ENCODE data around the gene THAP8. TPM values are rescaled to one million over a fixed set of nuclear protein-coding genes. Genes with fewer than 3 reads are reported as not detected.

Gene THAP8
- total and polyA plus RNA-seq, 10 of the 15 experiments (the other 5 are each of a cell fraction or from before 2014, with no cell fraction given) = 0.24 to 4.4 (median 2.6) TPM

DNA sequence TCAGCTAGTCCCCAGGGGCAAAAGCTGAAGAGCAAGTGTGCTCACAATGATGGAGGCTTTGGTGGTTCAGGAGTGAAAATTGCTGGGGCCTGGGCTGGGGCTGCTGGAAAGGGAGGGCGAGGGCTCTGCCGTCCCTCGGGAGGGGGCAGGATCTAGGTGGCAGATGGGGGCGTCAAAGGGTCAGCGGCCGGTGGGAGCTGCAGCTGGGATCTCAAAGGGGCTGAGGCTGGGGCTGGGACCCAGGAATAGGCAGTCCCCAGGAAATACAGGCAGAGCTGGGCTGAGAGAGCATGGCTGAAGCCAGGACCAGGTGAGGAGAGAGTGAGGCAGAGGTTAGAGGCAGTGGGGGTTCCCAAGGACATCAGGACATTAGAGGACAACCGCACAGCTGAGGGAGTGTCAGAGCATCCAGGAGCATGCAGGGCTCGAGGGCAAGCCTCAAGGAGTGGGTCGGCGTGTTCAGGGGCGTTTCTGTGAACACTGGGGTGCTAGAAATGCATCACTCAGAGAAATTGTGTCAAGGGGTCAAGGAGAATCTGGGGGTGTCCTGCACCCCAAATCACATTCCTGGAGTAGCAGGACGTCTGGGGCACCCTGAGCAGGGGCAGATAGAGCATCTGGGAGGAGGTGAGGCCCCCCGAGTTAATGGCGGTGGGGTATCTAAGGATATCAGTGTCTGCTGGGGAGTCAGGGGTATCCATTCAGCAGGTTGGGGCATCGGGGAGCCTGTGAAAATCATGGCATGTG is 44.3 kb downstream of the THAP8 start:
- FAIRE-seq (no peak), DNase-seq (ENCODE audit: low read depth, low spot score) (no peak), ATAC-seq (no peak)
- H3K27ac ChIP-seq (ENCODE audit: control insufficient read depth, insufficient read depth) = no peak overlapping the region
- ChIA-PET SMC1A (ENCODE audit: uncharacterized antibody, unreplicated experiment) (interaction anchor here (0.6 kb wide), 1 partner anchor 34 kb away, joined by 3 read pairs; no protein-coding TSS in a partner anchor), POLR2A (interaction anchor here (1.5 kb wide), 1 partner anchor 13 kb away, joined by 5 read pairs; no protein-coding TSS in a partner anchor), CTCF (interaction anchor here (0.9 to 1.7 kb wide), 2 partner anchors 12 to 44 kb away, joined by 5 to 6 read pairs; partner anchors contain the start of gene THAP8), RAD21 (ENCODE audit: unreplicated experiment) (no interaction called here)
- TF ChIP-seq LARP7 (IDR thresholded peaks at IDR 0.05) = no peak
- TF ChIP-seq POLR2AphosphoS2 (IDR thresholded peaks at IDR 0.05; ENCODE audit: low read depth, low read length) = no peak
- no peak for TF ChIP-seq BCL3 (IDR thresholded peaks at IDR 0.05; ENCODE audit: borderline replicate concordance, insufficient read depth, low read depth, low read length, poor library complexity, severe bottlenecking)
- TF ChIP-seq RB1 (IDR thresholded peaks at IDR 0.05; ENCODE audit: borderline replicate concordance) = no peak
- no peak for TF ChIP-seq BACH1 (IDR thresholded peaks at IDR 0.05; ENCODE audit: borderline replicate concordance)
- peak; percentile 44 for TF ChIP-seq MEF2B (IDR thresholded peaks at IDR 0.05; ENCODE audit: partially characterized antibody, poor library complexity, severe bottlenecking)
- in situ Hi-C loops (cut with MboI) = no loop called here
- WGBS (ENCODE audit: insufficient coverage, insufficient replicate concordance, low lambda C conversion rate, missing lambda C conversion rate) = 60% methylated on average over 15 of the region's 15 CpGs
- peak overlapping the region; percentile 47; the same call in 1 of the 2 replicates for H3K4me3 ChIP-seq
- H3K4me2 ChIP-seq (ENCODE audit: control insufficient read depth, insufficient read depth) = peak overlapping the region; percentile 66; the same call in 1 of the 2 replicates
- H3K9me3 ChIP-seq (replicated peaks; ENCODE audit: control insufficient read depth, insufficient read depth, low read length) = no peaks in the 10 kb centered on the region
- no peak overlapping the region for H2AFZ ChIP-seq (ENCODE audit: control insufficient read depth, low read depth, low read length)
- H3K27me3 ChIP-seq (replicated peaks in 1 of 2; ENCODE audit: control insufficient read depth in 2 of 2, insufficient read depth in 2 of 2, low read length in 1 of 2) = no peaks in the 10 kb centered on the region
- no TSS peak for BruUV-seq (replicated peaks)
- peaks cover 13% of the 10 kb centered on the region for H3K79me2 ChIP-seq (ENCODE audit: control insufficient read depth, insufficient read depth, low read length)
- H3K9ac ChIP-seq (ENCODE audit: control insufficient read depth, insufficient read depth, low read length) = no peak overlapping the region
- intact Hi-C loops (cut with micrococcal nuclease; ENCODE audit: unreplicated experiment) = loop anchor here (5.0 kb wide), 1 partner anchor 42 kb away; the partner anchor contains the start of genes THAP8 and WDR62
- H4K20me1 ChIP-seq (ENCODE audit: control insufficient read depth, insufficient read depth) = no peaks in the 10 kb centered on the region
- no peaks in the 10 kb centered on the region; the same call in 1 of the 2 replicates for H3K4me1 ChIP-seq (ENCODE audit: control insufficient read depth, insufficient read depth, low read length)
- no peaks in the 10 kb centered on the region for H3K36me3 ChIP-seq (ENCODE audit: control insufficient read depth in 2 of 2, insufficient read depth in 2 of 2, low read length in 1 of 2)
